ENCODE data around the gene IL17REL.

The IL17REL gene

GRCh38 chr22:50015451-50016307 lies 3.1 kb upstream of the IL17REL start:
- no peak for TF ChIP-seq FOXP2 (optimal IDR thresholded peaks at IDR 0.05; ENCODE audit: borderline replicate concordance, extremely low read depth, extremely low read length, insufficient read depth)
- TF ChIP-seq TAF1 (IDR thresholded peaks at IDR 0.05; ENCODE audit: borderline replicate concordance, insufficient read depth, low read length), result no peak
- no peak for TF ChIP-seq SIN3A (IDR thresholded peaks at IDR 0.05; ENCODE audit: borderline replicate concordance, insufficient read depth, low read length)
- no peak for TF ChIP-seq REST (IDR thresholded peaks at IDR 0.05; ENCODE audit: insufficient read depth in 1 of 2, low read depth in 2 of 2, low read length in 2 of 2)
- TF ChIP-seq POLR2AphosphoS5 (IDR thresholded peaks at IDR 0.05; ENCODE audit: low read depth, low read length), result no peak

- TF ChIP-seq REST (IDR thresholded peaks at IDR 0.05; ENCODE audit: insufficient read depth in 1 of 2, low read depth in 2 of 2, low read length in 2 of 2), result no peak
- TF ChIP-seq TAF1 (IDR thresholded peaks at IDR 0.05; ENCODE audit: borderline replicate concordance, insufficient read depth, low read length), result no peak
- no peak for TF ChIP-seq POLR2AphosphoS5 (IDR thresholded peaks at IDR 0.05; ENCODE audit: low read depth, low read length)
- TF ChIP-seq SIN3A (IDR thresholded peaks at IDR 0.05; ENCODE audit: borderline replicate concordance, insufficient read depth, low read length), result no peak
- no peak for TF ChIP-seq FOXP2 (optimal IDR thresholded peaks at IDR 0.05; ENCODE audit: borderline replicate concordance, extremely low read depth, extremely low read length, insufficient read depth)
Observed at GRCh38 chr22:50014655-50015401, 2.3 kb upstream of the IL17REL start.

GRCh38 chr22:50014053-50014501 lies 1.5 kb upstream of the IL17REL start:
- TF ChIP-seq FOXP2 (optimal IDR thresholded peaks at IDR 0.05; ENCODE audit: borderline replicate concordance, extremely low read depth, extremely low read length, insufficient read depth) (no peak), REST (IDR thresholded peaks at IDR 0.05; ENCODE audit: insufficient read depth in 1 of 2, low read depth in 2 of 2, low read length in 2 of 2) (no peak), TAF1 (IDR thresholded peaks at IDR 0.05; ENCODE audit: borderline replicate concordance, insufficient read depth, low read length) (no peak), SIN3A (IDR thresholded peaks at IDR 0.05; ENCODE audit: borderline replicate concordance, insufficient read depth, low read length) (no peak), POLR2AphosphoS5 (IDR thresholded peaks at IDR 0.05; ENCODE audit: low read depth, low read length) (no peak)

- TF ChIP-seq SIN3A (IDR thresholded peaks at IDR 0.05; ENCODE audit: borderline replicate concordance, insufficient read depth, low read length), result no peak
- TF ChIP-seq POLR2AphosphoS5 (IDR thresholded peaks at IDR 0.05; ENCODE audit: low read depth, low read length), result no peak
- TF ChIP-seq FOXP2 (optimal IDR thresholded peaks at IDR 0.05; ENCODE audit: borderline replicate concordance, extremely low read depth, extremely low read length, insufficient read depth), result no peak
- no peak for TF ChIP-seq TAF1 (IDR thresholded peaks at IDR 0.05; ENCODE audit: borderline replicate concordance, insufficient read depth, low read length)
- TF ChIP-seq REST (IDR thresholded peaks at IDR 0.05; ENCODE audit: insufficient read depth in 1 of 2, low read depth in 2 of 2, low read length in 2 of 2), result no peak
Observed at GRCh38 chr22:50011447-50012210, 936 bp downstream of the IL17REL start.

All from PFSK-1 (cell line).